Neural progenitor cell (in vitro differentiated cells): ENCODE measurements around the gene PSTPIP1. TPM values are rescaled to one million over a fixed set of nuclear protein-coding genes. Genes with fewer than 3 reads are reported as not detected.

Experiments
- DNase-seq: peaks from one replicate; pipeline ENCODE4 v3.0.0-alpha.2; 2016; ENCODE audit warnings: low spot score
- H2AFZ ChIP-seq: fragments of 200-600 bp; sonication (generic); replicated peaks from 2 replicates; pipeline ENCODE4 v1.6.1; 2016; ENCODE audit warnings: antibody characterized with exemption
- H3F3A ChIP-seq: fragments of 200-600 bp; sonication (generic); 2 replicates; pipeline ENCODE4 v1.6.1; 2016; ENCODE audit warnings: antibody characterized with exemption, low read depth
- H3K27ac ChIP-seq: fragments of 200-600 bp; sonication (generic); 2 replicates; pipeline ENCODE4 v1.5.1; 2016; ENCODE audit warnings: mild to moderate bottlenecking
- H3K27me3 ChIP-seq: fragments of 200-600 bp; sonication (generic); 2 replicates; pipeline ENCODE4 v1.6.1; 2016; ENCODE audit warnings: mild to moderate bottlenecking, moderate library complexity
- H3K36me3 ChIP-seq: fragments of 200-600 bp; sonication (generic); 2 replicates; pipeline ENCODE4 v1.5.1; 2016
- H3K4me1 ChIP-seq: fragments of 200-600 bp; sonication (generic); 2 replicates; pipeline ENCODE4 v1.6.1; 2016; ENCODE audit warnings: mixed run types
- H3K4me2 ChIP-seq: fragments of 200-600 bp; sonication (generic); 2 replicates; pipeline ENCODE4 v1.6.1; 2016
- H3K4me3 ChIP-seq: fragments of 200-600 bp; sonication (generic); 2 replicates; pipeline ENCODE4 v1.5.1; 2016
- H3K79me2 ChIP-seq: fragments of 200-600 bp; sonication (generic); 2 replicates; pipeline ENCODE4 v1.6.1; 2016; ENCODE audit warnings: low read depth
- H3K9ac ChIP-seq: fragments of 200-600 bp; sonication (generic); 2 replicates; pipeline ENCODE4 v1.6.1; 2016
- H3K9me3 ChIP-seq: fragments of 200-600 bp; sonication (generic); 2 replicates; pipeline ENCODE4 v1.5.1; 2016; ENCODE audit warnings: low read depth
- H4K20me1 ChIP-seq: fragments of 200-600 bp; sonication (generic); 2 replicates; pipeline ENCODE4 v1.6.1; 2016; ENCODE audit warnings: low read depth
- H3K27ac Mint-ChIP-seq: 3 replicates; pipeline ENCODE4 v1.8.0; 2021; ENCODE audit warnings: mixed read lengths
- H3K27me3 Mint-ChIP-seq: 2 replicates; pipeline ENCODE4 v1.8.0; 2022; ENCODE audit warnings: low read depth, mild to moderate bottlenecking, inconsistent platforms, moderate library complexity, mixed read lengths; ENCODE audit not compliant: insufficient read depth
- H3K36me3 Mint-ChIP-seq: 3 replicates; pipeline ENCODE4 v1.8.0; 2021; ENCODE audit warnings: mixed read lengths
- H3K4me1 Mint-ChIP-seq: 3 replicates; pipeline ENCODE4 v1.8.0; 2021; ENCODE audit warnings: mixed read lengths
- H3K4me3 Mint-ChIP-seq: 3 replicates; pipeline ENCODE4 v1.8.0; 2021; ENCODE audit warnings: mild to moderate bottlenecking, moderate library complexity, mixed read lengths
- H3K9me3 Mint-ChIP-seq: 3 replicates; pipeline ENCODE4 v1.8.0; 2020; ENCODE audit warnings: mixed read lengths
- EZH2 ChIP-seq: fragments of 200-600 bp; sonication (generic); IDR thresholded peaks from 2 replicates; pipeline ENCODE4 v1.6.1; 2017; ENCODE audit warnings: antibody characterized with exemption, mild to moderate bottlenecking, moderate library complexity
- EZH2phosphoT487 ChIP-seq: fragments of 200-600 bp; sonication (generic); IDR thresholded peaks from 2 replicates; pipeline ENCODE4 v1.6.1; 2017; ENCODE audit warnings: antibody characterized with exemption
- total RNA-seq: library from RNA; depleted of rRNA; stranded (reverse); fragments of >200 nt; gene quantifications from 2 replicates; pipeline ENCODE4 v1.2.3, GENCODE V29; 2015; ENCODE audit warnings: low replicate concordance
- TF ChIP-seq, protein P1 (sequence below): fragments of 200-600 bp; sonication (generic); IDR thresholded peaks from 2 replicates; pipeline ENCODE4 v1.5.1; 2017; ENCODE audit warnings: antibody characterized with exemption, mild to moderate bottlenecking

PSTPIP1 gene
- total RNA-seq, 1 donor from 2014 or later = 0.19 TPM

DNA sequence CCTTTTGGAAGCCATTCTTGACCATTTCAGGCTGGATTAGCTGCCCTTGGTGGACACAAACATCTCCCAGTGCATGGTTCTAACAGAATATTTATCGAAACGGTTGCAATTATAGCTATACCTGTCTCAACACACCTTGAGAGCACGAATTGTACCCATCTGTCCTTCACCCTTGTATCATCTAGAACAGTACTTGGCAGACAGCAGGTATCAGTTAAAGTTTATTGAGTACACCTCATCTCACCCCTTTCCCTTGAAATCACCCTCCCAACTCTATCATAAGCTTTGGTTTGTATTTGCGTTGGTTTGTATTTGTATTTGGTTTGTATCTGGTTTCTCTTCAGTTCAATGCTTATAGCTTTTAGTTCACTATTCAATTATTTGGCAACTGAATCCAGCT, 63.5 kb downstream of the PSTPIP1 start:
- peaks cover 5% of the 10 kb centered on the region for H3K36me3 ChIP-seq
- peaks cover 23% of the 10 kb centered on the region for H3K4me1 ChIP-seq
- H3K4me2 ChIP-seq = no peak overlapping the region
- H3K79me2 ChIP-seq = peaks cover 100% of the 10 kb centered on the region
- Mint-ChIP-seq H3K4me3 (no peak overlapping the region), H3K9me3 (no peaks in the 10 kb centered on the region), H3K27ac (no peak overlapping the region), H3K36me3 (peaks cover 7% of the 10 kb centered on the region), H3K27me3 (no peaks in the 10 kb centered on the region), H3K4me1 (peaks cover 24% of the 10 kb centered on the region)
- no peak overlapping the region for H3K27ac ChIP-seq
- no peaks in the 10 kb centered on the region for H3F3A ChIP-seq
- DNase-seq = no peak
- no peaks in the 10 kb centered on the region for H3K27me3 ChIP-seq
- H4K20me1 ChIP-seq = peaks cover 97% of the 10 kb centered on the region
- TF ChIP-seq EZH2 (no peak), EZH2phosphoT487 (no peak)
- TF ChIP-seq, protein P1, sequence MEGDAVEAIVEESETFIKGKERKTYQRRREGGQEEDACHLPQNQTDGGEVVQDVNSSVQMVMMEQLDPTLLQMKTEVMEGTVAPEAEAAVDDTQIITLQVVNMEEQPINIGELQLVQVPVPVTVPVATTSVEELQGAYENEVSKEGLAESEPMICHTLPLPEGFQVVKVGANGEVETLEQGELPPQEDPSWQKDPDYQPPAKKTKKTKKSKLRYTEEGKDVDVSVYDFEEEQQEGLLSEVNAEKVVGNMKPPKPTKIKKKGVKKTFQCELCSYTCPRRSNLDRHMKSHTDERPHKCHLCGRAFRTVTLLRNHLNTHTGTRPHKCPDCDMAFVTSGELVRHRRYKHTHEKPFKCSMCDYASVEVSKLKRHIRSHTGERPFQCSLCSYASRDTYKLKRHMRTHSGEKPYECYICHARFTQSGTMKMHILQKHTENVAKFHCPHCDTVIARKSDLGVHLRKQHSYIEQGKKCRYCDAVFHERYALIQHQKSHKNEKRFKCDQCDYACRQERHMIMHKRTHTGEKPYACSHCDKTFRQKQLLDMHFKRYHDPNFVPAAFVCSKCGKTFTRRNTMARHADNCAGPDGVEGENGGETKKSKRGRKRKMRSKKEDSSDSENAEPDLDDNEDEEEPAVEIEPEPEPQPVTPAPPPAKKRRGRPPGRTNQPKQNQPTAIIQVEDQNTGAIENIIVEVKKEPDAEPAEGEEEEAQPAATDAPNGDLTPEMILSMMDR = no peak
- no peaks in the 10 kb centered on the region for H3K9me3 ChIP-seq
- H3K4me3 ChIP-seq = no peak overlapping the region
- no peak overlapping the region for H3K9ac ChIP-seq
- no peak overlapping the region for H2AFZ ChIP-seq

DNA sequence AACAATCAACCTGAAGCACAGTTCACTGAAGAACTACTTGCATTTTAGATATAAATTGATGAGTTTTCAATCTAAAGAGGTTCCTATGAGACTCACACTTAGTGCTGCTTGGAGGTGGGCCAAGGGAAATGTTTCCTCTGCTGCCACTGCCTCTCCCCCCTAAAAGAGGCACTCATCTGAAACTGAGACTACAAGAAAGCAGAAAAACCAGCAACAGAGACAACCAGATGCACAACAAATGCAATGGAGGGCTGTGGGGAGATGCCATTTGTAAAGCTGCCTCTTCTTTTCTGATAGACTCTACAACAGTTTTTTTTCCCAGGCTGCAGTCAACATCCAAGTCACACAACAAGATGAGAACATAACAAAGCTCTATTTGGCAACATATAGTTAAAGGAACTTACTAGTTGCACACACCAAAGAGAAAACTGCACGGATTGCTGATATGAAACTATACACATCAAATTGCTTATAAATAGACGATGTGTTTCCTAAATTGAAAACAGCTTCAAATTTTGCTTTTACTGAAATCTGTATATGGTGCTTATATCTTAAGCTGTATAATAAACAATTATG, 64.9 kb downstream of the PSTPIP1 start:
- Histone ChIP-seq H3K27ac (no peak overlapping the region), H3K27me3 (no peaks in the 10 kb centered on the region), H3K9me3 (no peaks in the 10 kb centered on the region), H2AFZ (no peak overlapping the region), H3K36me3 (peaks cover 5% of the 10 kb centered on the region), H3K4me3 (no peak overlapping the region), H4K20me1 (peaks cover 97% of the 10 kb centered on the region), H3K79me2 (peaks cover 100% of the 10 kb centered on the region), H3F3A (peaks cover under 1% of the 10 kb centered on the region), H3K9ac (no peak overlapping the region), H3K4me1 (peaks cover 23% of the 10 kb centered on the region), H3K4me2 (no peak overlapping the region)
- peaks cover 28% of the 10 kb centered on the region for H3K4me1 Mint-ChIP-seq
- no peaks in the 10 kb centered on the region for H3K27me3 Mint-ChIP-seq
- no peaks in the 10 kb centered on the region for H3K36me3 Mint-ChIP-seq
- no peak overlapping the region for H3K27ac Mint-ChIP-seq
- H3K4me3 Mint-ChIP-seq = no peak overlapping the region
- DNase-seq = no peak
- TF ChIP-seq, protein P1 = no peak
- no peak for TF ChIP-seq EZH2
- TF ChIP-seq EZH2phosphoT487 = no peak
- H3K9me3 Mint-ChIP-seq = no peaks in the 10 kb centered on the region

DNA sequence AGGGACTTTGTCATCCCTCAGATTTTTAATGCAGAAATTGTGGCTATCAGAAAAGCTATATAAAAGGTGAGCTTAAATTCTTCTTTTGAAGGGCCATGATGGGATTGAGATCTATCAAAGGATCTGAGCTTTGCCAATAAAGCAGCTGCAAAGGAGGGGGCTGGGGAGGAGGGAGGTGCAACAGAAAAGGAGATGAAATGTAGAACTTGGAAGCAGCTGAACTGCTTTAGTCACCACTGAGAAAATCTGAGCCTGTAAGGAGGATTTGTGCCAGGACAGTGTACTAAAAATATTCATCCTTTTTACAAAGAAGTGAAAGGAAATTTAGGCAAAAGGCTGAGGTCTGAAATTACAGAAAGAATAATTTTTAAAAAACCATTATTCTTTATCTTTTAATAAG, 65.6 kb downstream of the PSTPIP1 start:
- H3K27ac ChIP-seq = no peak overlapping the region
- no peaks in the 10 kb centered on the region for H3K27me3 ChIP-seq
- H3K27me3 Mint-ChIP-seq = no peaks in the 10 kb centered on the region
- H2AFZ ChIP-seq = no peak overlapping the region
- H4K20me1 ChIP-seq = peaks cover 98% of the 10 kb centered on the region
- no peaks in the 10 kb centered on the region for H3K9me3 ChIP-seq
- peaks cover 31% of the 10 kb centered on the region for H3K4me1 Mint-ChIP-seq
- no peaks in the 10 kb centered on the region for H3K36me3 Mint-ChIP-seq
- peaks cover 100% of the 10 kb centered on the region for H3K79me2 ChIP-seq
- peaks cover 7% of the 10 kb centered on the region for H3F3A ChIP-seq
- no peak overlapping the region for H3K4me2 ChIP-seq
- H3K4me1 ChIP-seq = peaks cover 23% of the 10 kb centered on the region
- no peaks in the 10 kb centered on the region for H3K9me3 Mint-ChIP-seq
- peaks cover 5% of the 10 kb centered on the region for H3K36me3 ChIP-seq
- TF ChIP-seq EZH2 = no peak
- no peak overlapping the region for H3K4me3 Mint-ChIP-seq
- H3K27ac Mint-ChIP-seq = no peak overlapping the region
- H3K9ac ChIP-seq = no peak overlapping the region
- no peak for DNase-seq
- no peak overlapping the region for H3K4me3 ChIP-seq

DNA sequence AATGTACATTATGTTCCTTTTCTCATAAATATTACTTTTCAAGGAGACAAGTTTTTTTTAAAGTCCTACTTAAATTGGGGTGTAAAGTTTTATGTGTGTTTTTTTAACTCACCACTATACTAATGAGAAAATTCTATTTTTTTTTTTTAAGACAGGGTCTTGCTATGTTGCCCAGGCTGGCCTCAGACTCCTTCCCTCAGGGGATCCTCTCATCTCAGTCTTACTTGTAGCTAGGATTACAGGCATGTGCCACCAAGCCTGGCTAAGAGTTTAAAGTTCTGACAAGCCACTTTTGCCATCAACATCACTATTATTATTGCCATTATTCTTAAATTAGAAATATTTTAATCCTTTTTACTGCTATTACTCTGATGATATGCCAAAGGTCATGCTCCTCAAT, 68.3 kb downstream of the PSTPIP1 start:
- no peaks in the 10 kb centered on the region for H3K9me3 Mint-ChIP-seq
- H3K27me3 Mint-ChIP-seq = no peaks in the 10 kb centered on the region
- no peak overlapping the region for H3K27ac ChIP-seq
- H3K9ac ChIP-seq = no peak overlapping the region
- no peak for DNase-seq
- peaks cover 12% of the 10 kb centered on the region for H3K36me3 Mint-ChIP-seq
- H3K4me2 ChIP-seq = no peak overlapping the region
- no peak overlapping the region for H2AFZ ChIP-seq
- H3K4me3 Mint-ChIP-seq = no peak overlapping the region
- H3K79me2 ChIP-seq = peaks cover 100% of the 10 kb centered on the region
- H3K36me3 ChIP-seq = no peaks in the 10 kb centered on the region
- H3K27ac Mint-ChIP-seq = no peak overlapping the region
- H4K20me1 ChIP-seq = peaks cover 98% of the 10 kb centered on the region
- TF ChIP-seq EZH2phosphoT487 = no peak
- no peak for TF ChIP-seq EZH2
- TF ChIP-seq, protein P1 = no peak
- H3F3A ChIP-seq = peaks cover 8% of the 10 kb centered on the region
- no peaks in the 10 kb centered on the region for H3K9me3 ChIP-seq
- no peak overlapping the region for H3K4me3 ChIP-seq
- peaks cover 34% of the 10 kb centered on the region for H3K4me1 ChIP-seq
- H3K4me1 Mint-ChIP-seq = peaks cover 44% of the 10 kb centered on the region
- no peaks in the 10 kb centered on the region for H3K27me3 ChIP-seq
